SK-N-SH (cell line): ENCODE measurements around the gene CASZ1. TPM values are rescaled to one million over a fixed set of nuclear protein-coding genes. Genes with fewer than 3 reads are reported as not detected.

Source experiments
- CTCF ChIA-PET: fragments of 300-600, 350-600 bp; formaldehyde crosslinking; extraction: SDS; loops from one replicate; lab custom pipeline; 2021; lab: Yijun Ruan, JAX
- POLR2A ChIA-PET: fragments of 350-600 bp; sonication (Branson Sonifier 250); formaldehyde crosslinking; extraction: SDS; loops from one replicate; lab custom pipeline; 2020; ENCODE audit warnings: antibody characterized with exemption, inconsistent platforms; lab: Yijun Ruan, JAX
- DNase-seq: peaks from one replicate; pipeline ENCODE4 v3.0.0; 2012
- H2AFZ ChIP-seq: fragments of 200-600 bp; sonication (generic); 2 replicates; pipeline ENCODE4 v1.8.1; 2016; ENCODE audit warnings: antibody characterized with exemption, mild to moderate bottlenecking, low read depth
- H3F3A ChIP-seq: fragments of 200-600 bp; sonication (generic); replicated peaks from 2 replicates; pipeline ENCODE3; 2016; ENCODE audit warnings: antibody characterized with exemption, mild to moderate bottlenecking; ENCODE audit not compliant: insufficient read depth
- H3K27ac ChIP-seq, 2 experiments: fragments of 200-500 bp in 1 of 2; fragments of 200-600 bp in 1 of 2; sonication (Bioruptor generic) in 1 of 2; sonication (generic), shearing (Covaris generic) in 1 of 2; 2 replicates each; pipeline versions ENCODE4 v1.5.1 to v1.6.1; 2014 to 2016; ENCODE audit warnings: low read depth in 2 of 2, inconsistent platforms in 1 of 2, low read length in 1 of 2, mild to moderate bottlenecking in 1 of 2, mixed read lengths in 1 of 2
- H3K27me3 ChIP-seq: fragments of 200-600 bp; sonication (generic), shearing (Covaris generic); 2 replicates; pipeline ENCODE4 v1.6.1; 2016; ENCODE audit warnings: mixed run types; ENCODE audit not compliant: insufficient read depth
- H3K36me3 ChIP-seq, 2 experiments: fragments of 200-500 bp in 1 of 2; fragments of 200-600 bp in 1 of 2; sonication (Bioruptor generic) in 1 of 2; sonication (generic) in 1 of 2; replicated peaks in 1 of 2; 2 replicates each; pipeline versions ENCODE3 to v1.5.1; 2014 to 2016; ENCODE audit warnings: low read length in 1 of 2, mild to moderate bottlenecking in 1 of 2; ENCODE audit not compliant: insufficient read depth in 2 of 2, control insufficient read depth in 1 of 2
- H3K4me1 ChIP-seq, 2 experiments: fragments of 200-500 bp in 1 of 2; fragments of 200-600 bp in 1 of 2; sonication (Bioruptor generic) in 1 of 2; sonication (generic), shearing (Covaris generic) in 1 of 2; 2 replicates each; pipeline versions ENCODE4 v1.5.1 to v1.6.1; 2014 to 2016; ENCODE audit warnings: low read depth in 1 of 2, low read length in 1 of 2, mixed run types in 1 of 2; ENCODE audit not compliant: insufficient read depth in 2 of 2, control insufficient read depth in 1 of 2
- H3K4me2 ChIP-seq: fragments of 200-600 bp; sonication (generic), shearing (Covaris generic); 2 replicates; pipeline ENCODE4 v1.6.1; 2017; ENCODE audit warnings: mixed run types
- H3K4me3 ChIP-seq, 2 experiments: fragments of 200-500 bp in 1 of 2; fragments of 200-600 bp in 1 of 2; sonication (Bioruptor generic) in 1 of 2; sonication (generic), shearing (Covaris generic) in 1 of 2; 2 replicates each; pipeline versions ENCODE4 v1.5.1 to v1.8.1; 2014 to 2016; ENCODE audit warnings: low read depth in 2 of 2, inconsistent platforms in 1 of 2, low read length in 1 of 2, mild to moderate bottlenecking in 1 of 2, mixed read lengths in 1 of 2, moderate library complexity in 1 of 2
- H3K79me2 ChIP-seq: fragments of 200-600 bp; sonication (generic); 2 replicates; pipeline ENCODE4 v1.8.1; 2017; ENCODE audit warnings: mild to moderate bottlenecking; ENCODE audit not compliant: insufficient read depth
- H3K9ac ChIP-seq: fragments of 200-600 bp; sonication (generic); 2 replicates; pipeline ENCODE4 v1.6.1; 2017; ENCODE audit warnings: mixed run types
- H3K9me2 ChIP-seq: fragments of 200-600 bp; sonication (generic); 2 replicates; pipeline ENCODE4 v1.6.1; 2017; ENCODE audit warnings: mixed run types
- H3K9me3 ChIP-seq: fragments of 200-600 bp; sonication (generic); 2 replicates; pipeline ENCODE4 v1.6.1; 2017; ENCODE audit warnings: mixed run types, mild to moderate bottlenecking, moderate library complexity
- H4K20me1 ChIP-seq: fragments of 200-600 bp; sonication (generic); 2 replicates; pipeline ENCODE4 v1.6.1; 2017; ENCODE audit warnings: mild to moderate bottlenecking, mixed run types; ENCODE audit not compliant: insufficient read depth
- GABPA ChIP-seq: IDR thresholded peaks from 2 replicates; pipeline ENCODE4 v1.4.0; 2012; ENCODE audit warnings: low read depth, mild to moderate bottlenecking
- GATA2 ChIP-seq: sonication (generic); formaldehyde crosslinking; IDR thresholded peaks from 2 replicates; pipeline ENCODE4 v1.5.0; 2020; ENCODE audit warnings: mild to moderate bottlenecking, missing genetic modification reagents
- IRF3 ChIP-seq: fragments of 150-350 bp; IDR thresholded peaks from 2 replicates; pipeline ENCODE4 v1.6.1; 2016; ENCODE audit warnings: mild to moderate bottlenecking, low read depth, low read length
- MEF2A ChIP-seq: IDR thresholded peaks from 2 replicates; pipeline ENCODE4 v1.4.0; 2012; ENCODE audit warnings: low read depth, borderline replicate concordance
- NFIC ChIP-seq: IDR thresholded peaks from 2 replicates; pipeline ENCODE4 v1.4.0; 2012; ENCODE audit warnings: borderline replicate concordance
- PBX3 ChIP-seq: IDR thresholded peaks from 2 replicates; pipeline ENCODE4; 2012
- POLR2AphosphoS5 ChIP-seq: IDR thresholded peaks from 2 replicates; pipeline ENCODE4 v1.6.1; 2012; ENCODE audit warnings: low read depth, low read length
- REST ChIP-seq: IDR thresholded peaks from 2 replicates; pipeline ENCODE4 v1.6.1; 2012; ENCODE audit warnings: mild to moderate bottlenecking, low read depth, low read length, moderate library complexity
- RFX5 ChIP-seq: IDR thresholded peaks from 2 replicates; pipeline ENCODE4 v1.6.1; 2012; ENCODE audit warnings: mild to moderate bottlenecking, improper control_type of control experiment, low read length
- RXRA ChIP-seq: IDR thresholded peaks from 2 replicates; pipeline ENCODE4 v1.4.0; 2012; ENCODE audit warnings: low read depth, mild to moderate bottlenecking, borderline replicate concordance
- SIN3A ChIP-seq: IDR thresholded peaks from 2 replicates; pipeline ENCODE4 v1.6.1; 2012; ENCODE audit warnings: low read depth, mild to moderate bottlenecking, low read length, moderate library complexity, borderline replicate concordance
- TAF1 ChIP-seq: IDR thresholded peaks from 2 replicates; pipeline ENCODE4 v1.6.1; 2012; ENCODE audit warnings: low read depth, mild to moderate bottlenecking, low read length, moderate library complexity, borderline replicate concordance
- TCF12 ChIP-seq: IDR thresholded peaks from 2 replicates; pipeline ENCODE4 v1.4.0; 2012
- TEAD4 ChIP-seq: IDR thresholded peaks from 2 replicates; pipeline ENCODE4 v1.4.0; 2012; ENCODE audit warnings: mild to moderate bottlenecking, borderline replicate concordance; ENCODE audit not compliant: insufficient read depth
- YY1 ChIP-seq: IDR thresholded peaks from 2 replicates; pipeline ENCODE4 v1.4.0; 2012; ENCODE audit warnings: low read depth, mild to moderate bottlenecking
- ZBTB33 ChIP-seq: IDR thresholded peaks from 2 replicates; pipeline ENCODE4 v1.4.0; 2012; ENCODE audit warnings: low read depth, borderline replicate concordance
- WGBS: methylation state at CpG from one replicate; pipeline ENCODE4 v1.1.6; 2017; ENCODE audit warnings: low lambda C conversion rate; 5-methylcytosine and 5-hydroxymethylcytosine counted together
- polyA plus RNA-seq, 3 experiments: library from polyadenylated mRNA; depleted of rRNA; stranded (reverse); fragments of >200 nt; gene quantifications; 2 replicates each; pipeline ENCODE4 v1.2.3, GENCODE V29; 2012

The CASZ1 gene
- polyA plus RNA-seq, 1 of the 3 experiments (the other 2 are of a cell fraction): 0.51 TPM

GRCh38 chr1:10775763-10776162 lies 20.7 kb downstream of the CASZ1 start:
- no peaks in the 10 kb centered on the region for H3K9me2 ChIP-seq
- no peaks in the 10 kb centered on the region for H3K79me2 ChIP-seq
- no peak overlapping the region for H3K27ac ChIP-seq
- ChIA-PET POLR2A (interaction anchor here (0.8 kb wide), 1 partner anchor 105 kb away, joined by 3 read pairs; no protein-coding TSS in a partner anchor), CTCF (interaction anchor here (1.0 to 2.6 kb wide), 4 partner anchors 11 to 166 kb away, joined by 3 to 11 read pairs (median 4); no protein-coding TSS in a partner anchor)
- 60% methylated on average over 9 of the region's 9 CpGs for WGBS
- no peaks in the 10 kb centered on the region for H4K20me1 ChIP-seq
- no peaks in the 10 kb centered on the region for H3K36me3 ChIP-seq
- no peak overlapping the region for H3K4me3 ChIP-seq
- TF ChIP-seq NFIC (no peak), RXRA (no peak), SIN3A (no peak), TAF1 (no peak), REST (no peak), YY1 (no peak), TCF12 (no peak), TEAD4 (no peak), PBX3 (no peak), MEF2A (no peak)
- H3K4me1 ChIP-seq: peaks cover 0 to 6% of the 10 kb centered on the region in 2 experiments; a peak in 1 of 4 replicates
- no peaks in the 10 kb centered on the region for H3F3A ChIP-seq
- DNase-seq: no peak
- H3K4me2 ChIP-seq: no peak overlapping the region
- H3K9me3 ChIP-seq: no peaks in the 10 kb centered on the region
- H3K27me3 ChIP-seq: 0 out of 2 replicates have a peak, but pooled peaks cover 14% of the 10 kb centered on the region
- no peak overlapping the region for H3K9ac ChIP-seq
- H2AFZ ChIP-seq: no peak overlapping the region

- no peaks in the 10 kb centered on the region for H3K9me2 ChIP-seq
- no peaks in the 10 kb centered on the region for H3K9me3 ChIP-seq
- POLR2A ChIA-PET: no interaction called here
- H3K4me3 ChIP-seq: no peak overlapping the region
- H3K79me2 ChIP-seq: no peaks in the 10 kb centered on the region
- H2AFZ ChIP-seq: no peak overlapping the region
- no peak overlapping the region for H3K9ac ChIP-seq
- H3K36me3 ChIP-seq: no peaks in the 10 kb centered on the region
- TF ChIP-seq RFX5: no peak
- no peak for TF ChIP-seq GATA2
- no peak for TF ChIP-seq IRF3
- no peak for TF ChIP-seq GABPA
- TF ChIP-seq ZBTB33: no peak
- no peak for TF ChIP-seq POLR2AphosphoS5
- CTCF ChIA-PET: interaction anchor here (2.1 kb wide), 1 partner anchor 13 kb away, joined by 8 read pairs; no protein-coding TSS in a partner anchor
- no peaks in the 10 kb centered on the region for H4K20me1 ChIP-seq
- WGBS: 81% methylated on average over 7 of the region's 17 CpGs
- H3F3A ChIP-seq: no peaks in the 10 kb centered on the region
- no peak for DNase-seq
- H3K4me2 ChIP-seq: no peak overlapping the region
- H3K4me1 ChIP-seq: peaks cover 0 to 6% of the 10 kb centered on the region in 2 experiments; a peak in 1 of 4 replicates
- H3K27ac ChIP-seq: no peak overlapping the region
- H3K27me3 ChIP-seq: 0 out of 2 replicates have a peak, but pooled peaks cover 14% of the 10 kb centered on the region
Measured at GRCh38 chr1:10774615-10775310, 21.7 kb downstream of the CASZ1 start.
